Fibroblast of lung (primary cell): ENCODE data around the gene PSME4.
"Not testable (repeated sequence)": the region's sequence is repeated elsewhere in the genome, so short reads cannot be mapped to it uniquely, and the experiment has no call there.

ENCODE experiments used
- CTCF ChIP-seq, 2 donors: IDR thresholded peaks in 1 of 2; conservative IDR thresholded peaks in 1 of 2; 1 replicate in 1 of 2; 2 replicates in 1 of 2; pipeline ENCODE4 v1.5.1; 2011 to 2012; ENCODE audit warnings: low read length in 2 of 2, control low read depth in 1 of 2, inconsistent platforms in 1 of 2, low read depth in 1 of 2, mild to moderate bottlenecking in 1 of 2
- EZH2 ChIP-seq: IDR thresholded peaks from 2 replicates; pipeline ENCODE4 v1.5.1; 2012; ENCODE audit warnings: low read length, control low read depth, mild to moderate bottlenecking; ENCODE audit errors: missing control alignments

- TF ChIP-seq CTCF (conservative IDR thresholded peaks at IDR 0.05 in 1 of 2, IDR thresholded peaks at IDR 0.05 in 1 of 2; ENCODE audit: low read depth in 1 of 2, low read length in 2 of 2); EZH2: not testable (repeated sequence)
Measured at GRCh38 chr2:53926321-53926720, 44.5 kb downstream of the PSME4 start.
